T follicular helper cell (primary cell): ENCODE measurements around the gene SMIM23.

ENCODE experiments used
- DNase-seq: peaks from one replicate; pipeline ENCODE4 v3.0.0-alpha.2; 2020; ENCODE audit warnings: low read depth
- total RNA-seq, 2 experiments: gene quantifications; one replicate each; lab custom pipeline; 2026; lab: John Stamatoyannopoulos, UW

The SMIM23 gene
- total RNA-seq: 0 reads per million in 2 experiments

DNA sequence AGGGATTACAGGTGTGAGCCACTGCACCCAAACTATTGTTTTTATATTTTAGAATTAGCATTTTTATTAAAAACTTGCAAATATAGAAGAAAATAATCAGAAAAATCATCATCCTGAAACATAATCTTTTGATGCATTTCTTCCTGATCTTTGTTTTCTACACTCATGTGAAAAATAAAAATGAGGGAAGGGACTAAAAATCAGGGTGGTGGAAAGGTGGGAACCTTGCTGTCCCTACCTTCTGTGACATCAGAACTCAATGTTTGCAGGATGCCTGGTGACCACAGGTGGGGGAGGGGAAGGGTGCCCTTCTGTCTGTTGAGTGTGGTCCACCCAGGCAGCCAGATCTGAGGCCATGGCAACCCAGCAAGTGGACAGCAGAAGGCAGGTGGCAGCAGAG lies at the start of gene SMIM23:
Gene SMIM23, plus strand, starts transcription at position 301 of the 400 bp plus-strand sequence. Its CDS starts 55 bp downstream, at position 356.
- DNase-seq: no peak

DNA sequence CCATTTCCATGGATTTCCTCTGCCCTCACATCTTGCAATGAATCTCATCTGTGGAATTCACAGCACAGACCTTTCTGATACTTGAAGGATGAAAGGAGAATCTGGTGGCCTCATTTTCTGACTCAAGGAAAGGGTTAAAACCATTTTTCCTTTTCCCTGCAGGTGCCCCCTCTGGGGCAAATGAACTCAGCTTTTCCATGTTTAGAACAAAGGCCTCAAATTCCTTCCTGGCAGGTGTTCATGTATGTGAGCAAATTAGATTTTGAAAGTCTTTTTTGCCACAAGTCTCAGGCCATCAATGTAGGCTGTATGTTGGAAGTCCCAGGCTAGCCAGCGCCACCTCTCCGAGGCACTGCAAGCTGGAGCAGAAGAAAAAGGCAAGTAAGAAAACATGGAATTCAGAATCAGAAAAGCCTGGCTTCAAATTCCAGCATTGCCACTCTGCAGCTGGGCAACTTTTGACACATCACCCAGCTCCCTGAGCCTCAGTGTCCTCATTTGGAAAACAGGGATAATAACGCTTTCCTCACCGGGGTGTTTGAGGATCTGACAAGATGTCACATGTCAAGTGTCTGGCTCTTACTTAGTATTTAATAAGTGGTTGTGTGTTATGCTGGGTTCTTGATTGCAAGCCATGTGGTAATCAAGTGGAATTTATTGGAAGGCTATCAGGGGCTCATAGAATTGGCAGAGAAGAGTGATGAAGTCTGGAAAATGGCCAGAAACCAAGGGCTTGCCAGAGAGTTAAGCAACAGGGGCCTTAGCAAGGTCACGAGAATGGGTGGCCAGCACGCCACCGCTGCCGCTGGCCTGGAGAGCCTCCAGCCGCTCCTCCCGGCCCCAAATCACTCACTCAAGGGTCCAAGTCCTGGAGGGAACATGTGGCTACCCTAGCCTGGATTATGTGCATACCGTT lies 48.4 kb upstream of the SMIM23 start:
- no peak for DNase-seq

DNA sequence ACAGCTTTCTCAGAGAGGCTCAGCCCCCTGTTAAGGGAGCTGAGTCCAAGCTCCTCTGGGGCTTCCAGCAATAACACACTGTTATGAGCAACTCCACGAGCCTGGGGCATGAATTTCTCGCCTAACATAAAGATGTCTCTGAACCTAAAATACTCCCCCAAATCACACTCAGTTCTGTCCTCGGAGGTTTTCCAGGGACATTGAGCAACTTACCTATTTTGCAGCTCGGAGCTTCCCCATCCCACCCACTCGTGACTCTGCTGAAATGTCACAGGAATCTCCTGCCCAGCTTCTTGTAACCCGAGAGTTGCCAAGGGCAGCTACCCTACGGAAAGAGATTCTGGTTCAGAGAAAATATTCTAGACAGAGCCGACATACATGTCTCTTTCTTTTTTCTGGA lies 47.1 kb upstream of the SMIM23 start:
- DNase-seq: no peak

DNA sequence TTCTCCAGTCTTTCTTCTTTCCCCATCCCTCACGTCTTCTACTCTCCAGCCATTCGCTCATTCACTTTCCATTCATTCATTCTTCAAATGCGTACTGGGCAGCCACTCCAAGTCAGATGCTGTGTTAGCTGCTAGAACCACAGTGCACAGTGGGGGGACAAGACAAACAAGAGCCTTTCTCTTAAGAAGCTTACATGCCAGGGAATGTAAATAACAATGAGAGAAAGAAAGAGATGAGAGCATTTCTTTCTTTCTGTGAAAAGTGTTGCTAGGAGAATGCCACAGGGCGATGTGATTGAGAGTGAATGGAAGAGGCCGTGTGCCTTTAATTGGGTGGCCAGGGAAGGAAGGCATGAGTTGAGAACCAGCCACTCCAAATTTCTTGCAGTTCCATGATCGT lies 46.3 kb upstream of the SMIM23 start:
- no peak for DNase-seq

DNA sequence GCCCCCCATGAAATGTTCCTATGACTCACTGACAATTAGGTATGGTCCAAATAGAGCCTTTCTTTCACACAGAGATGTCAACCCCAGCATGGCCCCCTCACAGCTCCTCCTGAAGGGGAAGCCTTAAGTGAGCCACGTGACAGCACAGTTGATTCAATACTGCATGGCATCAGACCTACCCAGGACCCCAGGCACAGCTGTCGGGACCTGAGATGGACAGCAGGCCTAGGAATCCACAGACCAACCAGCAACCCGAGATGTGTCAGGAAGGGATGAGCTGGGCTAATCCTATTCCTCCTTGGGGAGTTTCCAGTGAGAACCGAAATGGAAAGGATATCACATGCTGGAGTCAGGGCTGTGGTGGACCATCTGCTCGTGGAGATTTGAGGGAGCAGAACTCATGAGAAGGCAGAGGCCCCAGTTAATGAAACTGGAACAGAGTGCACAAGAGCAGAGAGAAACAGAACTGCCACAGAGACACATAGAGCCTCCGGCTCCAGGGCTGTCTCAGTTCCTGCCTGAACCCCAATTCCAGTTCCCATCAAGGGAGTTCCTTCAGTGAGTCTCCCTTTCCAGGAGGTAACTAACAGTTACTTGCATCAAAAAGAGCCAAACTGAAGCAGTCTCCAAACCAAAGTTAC lies 42.1 kb upstream of the SMIM23 start:
- DNase-seq: no peak

GRCh38 chr5:171744264-171744663 lies 41.4 kb upstream of the SMIM23 start:
- DNase-seq: no peak

DNA sequence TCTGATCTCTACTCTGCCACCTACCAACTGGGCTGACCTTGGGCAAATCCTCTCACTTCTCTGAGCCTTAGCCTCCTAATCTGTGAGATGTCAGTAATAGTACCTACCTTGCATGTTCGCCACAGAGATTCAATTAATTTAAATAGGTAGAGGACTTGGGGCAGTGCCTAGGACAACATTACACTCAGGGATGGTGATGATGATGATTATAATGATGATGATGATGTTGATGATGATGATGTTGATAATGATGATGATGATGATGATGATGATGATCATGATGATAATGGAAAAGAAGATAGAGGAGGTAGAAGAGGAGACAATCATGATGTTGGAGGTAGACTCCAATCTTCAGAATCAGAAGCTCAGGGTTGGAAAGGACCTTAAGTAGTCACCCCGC lies 40.7 kb upstream of the SMIM23 start:
- no peak for DNase-seq

- DNase-seq: no peak
Observed at GRCh38 chr5:171745602-171746001, 40.0 kb upstream of the SMIM23 start.

DNA sequence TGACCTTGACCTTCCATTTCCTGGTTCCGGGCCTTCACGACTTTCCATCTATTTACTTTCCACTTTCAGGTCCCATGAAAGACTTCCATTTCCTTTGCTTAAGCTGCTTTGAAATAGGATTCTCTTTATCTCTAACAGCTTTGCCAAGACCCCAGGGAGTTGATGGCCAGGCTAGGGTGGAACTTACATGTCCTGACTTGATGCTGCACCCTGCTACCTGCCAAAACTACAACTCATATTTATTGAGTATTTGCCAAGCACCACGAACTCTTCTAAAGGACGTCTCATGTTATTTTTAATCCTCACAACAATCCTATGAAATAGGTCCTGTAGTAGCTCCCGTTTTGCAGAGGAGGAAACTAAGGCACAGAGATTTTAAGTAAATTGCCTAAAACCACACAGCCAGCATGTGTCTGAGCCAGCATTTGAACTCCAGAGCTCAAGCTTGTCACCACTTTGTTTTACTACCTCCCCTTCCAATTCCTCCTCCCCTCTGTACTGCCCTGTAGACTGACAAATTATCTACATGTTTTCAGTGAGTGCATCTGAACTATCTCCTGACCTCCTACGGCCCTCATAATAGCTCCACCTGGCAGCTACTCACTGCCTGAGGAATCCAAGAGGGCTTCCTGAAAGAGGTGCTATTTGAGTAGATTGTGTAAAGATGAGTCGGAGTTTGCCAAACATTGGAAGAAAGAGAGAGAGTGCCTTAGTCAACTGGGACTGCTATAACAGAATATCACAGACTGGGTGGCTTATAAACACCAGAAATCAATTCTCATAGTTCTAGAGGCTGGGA lies 38.4 kb upstream of the SMIM23 start:
- DNase-seq: no peak

GRCh38 chr5:171748720-171749119 lies 36.9 kb upstream of the SMIM23 start:
- DNase-seq: no peak

GRCh38 chr5:171749365-171749764 lies 36.3 kb upstream of the SMIM23 start:
- DNase-seq: no peak

- DNase-seq: no peak
Observed at GRCh38 chr5:171750311-171750788, 35.3 kb upstream of the SMIM23 start.

DNA sequence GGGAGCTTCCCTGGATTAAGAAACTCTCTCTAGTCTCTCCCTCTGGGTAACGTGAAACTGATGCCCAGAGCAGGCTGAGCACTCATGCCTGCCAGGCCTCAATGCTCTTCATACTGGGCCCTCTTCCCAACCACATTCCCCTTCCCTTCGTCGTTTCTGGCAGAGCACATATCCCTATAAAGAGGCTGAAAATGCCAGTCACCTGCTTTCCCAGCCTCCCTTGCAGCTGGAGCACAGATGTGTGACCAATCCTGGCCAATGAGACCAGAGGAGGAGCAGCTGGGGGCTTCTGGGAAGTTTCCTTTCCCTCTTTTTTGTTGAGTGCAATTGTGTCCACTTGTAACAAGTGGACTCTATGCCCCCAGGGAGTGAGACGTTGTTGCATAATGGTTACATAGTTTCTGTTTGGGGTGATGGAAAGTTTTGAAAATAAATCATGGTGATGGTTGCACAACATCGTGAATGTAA lies 30.2 kb upstream of the SMIM23 start:
- no peak for DNase-seq

DNA sequence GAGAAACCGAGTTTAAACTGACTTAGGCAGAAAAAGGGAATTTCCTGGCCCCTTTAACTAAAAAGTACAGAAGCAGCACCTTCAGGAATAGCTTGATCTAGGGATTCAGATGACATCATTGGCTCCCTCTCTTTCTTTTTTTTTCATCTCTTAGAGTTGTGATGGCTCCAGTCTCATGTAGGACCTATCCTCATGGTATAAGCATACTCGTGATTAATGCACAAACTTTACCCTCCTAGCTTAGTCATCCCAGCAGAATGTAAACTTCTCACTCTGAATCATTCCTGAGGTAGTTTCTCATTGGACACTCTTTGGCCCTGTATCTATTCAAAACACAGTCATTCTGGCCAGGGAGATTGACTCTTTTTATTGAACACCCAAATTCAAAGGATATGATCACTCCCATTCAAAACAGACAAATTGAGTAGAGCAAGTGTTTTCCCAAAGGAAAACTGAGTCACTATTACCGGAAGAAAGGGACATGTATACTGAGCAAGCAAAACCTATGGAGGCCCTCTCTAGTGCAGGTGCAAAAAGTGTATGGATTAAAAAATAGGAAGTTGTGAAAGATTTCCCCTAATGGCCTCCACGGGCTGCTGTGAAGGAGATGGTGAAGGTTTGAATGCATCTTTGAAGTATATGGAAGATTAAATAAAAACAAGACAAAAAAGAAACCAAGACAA lies 27.6 kb upstream of the SMIM23 start:
- no peak for DNase-seq

- no peak for DNase-seq
Observed at GRCh38 chr5:171759777-171760176, 25.8 kb upstream of the SMIM23 start.

DNA sequence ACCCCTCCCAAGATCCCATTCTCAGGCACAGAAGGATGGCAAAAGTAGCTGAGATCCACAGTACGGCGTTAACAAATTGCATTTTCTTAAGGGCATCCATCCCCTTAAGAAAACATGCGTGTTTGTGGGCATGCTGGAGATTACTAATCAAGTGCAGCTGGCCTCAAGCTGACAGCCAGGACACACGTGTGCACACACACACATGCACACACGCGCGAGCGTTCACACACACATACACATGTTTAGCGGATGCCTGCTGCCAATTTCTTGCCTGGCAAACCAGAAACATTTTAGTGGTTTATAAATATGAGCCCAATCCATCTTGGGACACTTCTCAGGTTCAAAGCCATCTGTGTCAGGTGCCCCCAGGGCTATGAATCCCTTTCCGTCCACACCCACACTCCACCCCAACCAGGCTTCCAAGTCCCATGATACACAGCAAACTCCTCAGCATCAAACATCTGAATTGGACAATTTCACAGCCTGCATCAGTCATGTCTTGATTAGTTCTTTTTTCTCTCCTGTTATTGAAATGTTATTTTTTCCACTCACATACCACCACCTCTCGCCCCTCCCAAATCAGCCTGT lies 23.5 kb upstream of the SMIM23 start:
- no peak for DNase-seq

- DNase-seq: no peak
Observed at GRCh38 chr5:171762903-171763302, 22.7 kb upstream of the SMIM23 start.

GRCh38 chr5:171764265-171764664 lies 21.4 kb upstream of the SMIM23 start:
- no peak for DNase-seq

DNA sequence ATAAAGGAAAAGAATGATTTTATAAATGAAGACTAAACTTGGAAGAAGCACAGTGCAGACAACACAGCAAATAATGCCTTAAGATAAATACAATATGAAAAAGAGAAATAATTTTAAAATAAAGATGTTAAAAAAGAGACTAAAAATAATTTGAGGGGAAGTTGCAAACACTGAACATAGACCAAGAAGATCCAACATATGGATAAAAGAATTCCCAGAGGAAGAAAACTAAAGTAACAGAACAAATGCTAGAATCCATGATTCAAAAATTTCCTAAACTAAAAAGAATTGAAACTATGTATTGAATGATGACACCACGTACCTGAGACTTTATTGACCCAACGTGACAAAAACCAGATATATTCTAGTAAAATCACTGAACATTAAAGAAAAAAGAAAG lies 18.7 kb upstream of the SMIM23 start:
- no peak for DNase-seq

- no peak for DNase-seq
Observed at GRCh38 chr5:171770153-171770552, 15.5 kb upstream of the SMIM23 start.

- no peak for DNase-seq
Observed at GRCh38 chr5:171771856-171772255, 13.8 kb upstream of the SMIM23 start.
